ENCODE results near the gene RNF187.

DNA sequence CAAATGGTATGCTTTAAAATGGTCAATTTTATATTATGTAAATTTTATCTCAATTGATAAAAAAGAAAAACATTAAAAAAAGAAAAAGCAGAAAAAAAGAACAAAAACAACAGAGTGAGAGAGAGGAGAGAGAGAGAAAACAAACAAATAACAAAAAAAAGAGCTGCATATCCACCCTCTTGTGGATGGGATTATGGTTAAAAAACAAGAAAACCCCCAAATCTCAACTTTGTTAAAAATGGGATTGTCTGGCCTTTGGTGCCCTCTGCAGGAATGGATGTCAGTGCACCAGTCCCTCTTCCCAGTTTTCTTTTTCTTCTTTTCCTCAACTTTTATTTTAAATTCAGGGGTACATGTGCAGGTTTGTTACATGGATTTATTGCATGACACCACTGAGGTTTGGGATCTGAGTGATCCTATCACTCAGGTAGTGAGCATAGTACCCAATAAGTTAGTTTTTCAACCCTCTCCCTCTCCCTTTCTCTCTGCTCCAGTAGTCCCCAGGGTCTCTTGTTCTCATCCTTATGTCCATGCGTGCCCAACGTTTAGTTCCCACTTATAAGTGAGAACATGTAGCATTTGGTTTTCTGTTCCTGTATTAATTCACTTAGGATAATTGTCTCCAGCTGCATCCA is 28.1 kb downstream of the RNF187 start:
- TF ChIP-seq ESRRG (CRISPR knock-in tag; IDR thresholded peaks at IDR 0.05) = no peak
- TF ChIP-seq ZNF70 (CRISPR knock-in tag; IDR thresholded peaks at IDR 0.05) = no peak
- TF ChIP-seq BACH2 (CRISPR knock-in tag; IDR thresholded peaks at IDR 0.05; ENCODE audit: borderline replicate concordance) = no peak

Measured in SK-N-SH treated with all-trans-retinoic acid at 6 μM for 48 hours (cell line).